ENCODE data around the gene PTPN18.
A peak's percentile ranks its signal among the peaks of the same experiment; 100 is the strongest.

The PTPN18 gene

GRCh38 chr2:130341562-130342019 lies 14.3 kb upstream of the PTPN18 start:
- no peaks in the 10 kb centered on the region for H3K27me3 ChIP-seq (ENCODE audit: insufficient read depth, low read length)
- H3K27ac ChIP-seq (ENCODE audit: low read depth, low read length): no peak overlapping the region
- H2AFZ ChIP-seq (ENCODE audit: low read length, unreplicated experiment): peak overlapping the region; percentile 78
- peaks cover 13% of the 10 kb centered on the region; the same call in 1 of the 2 replicates for H3K36me3 ChIP-seq (ENCODE audit: insufficient read depth, low read length)
- peaks cover 21% of the 10 kb centered on the region for H3K4me1 ChIP-seq (ENCODE audit: control insufficient read depth, insufficient read depth, low read length, unreplicated experiment)
- H3K4me3 ChIP-seq (ENCODE audit: low read depth, low read length): peak overlapping the region; percentile 79
- H3K79me2 ChIP-seq (ENCODE audit: control insufficient read depth, insufficient read depth, low read length, unreplicated experiment): peaks cover 18% of the 10 kb centered on the region

GRCh38 chr2:130342020-130342532 lies 13.8 kb upstream of the PTPN18 start:
- H3K27ac ChIP-seq (ENCODE audit: low read depth, low read length): peak overlapping the region; percentile 67
- H3K79me2 ChIP-seq (ENCODE audit: control insufficient read depth, insufficient read depth, low read length, unreplicated experiment): peaks cover 18% of the 10 kb centered on the region
- peaks cover 17% of the 10 kb centered on the region; the same call in 1 of the 2 replicates for H3K36me3 ChIP-seq (ENCODE audit: insufficient read depth, low read length)
- H3K27me3 ChIP-seq (ENCODE audit: insufficient read depth, low read length): no peaks in the 10 kb centered on the region
- peak overlapping the region; percentile 78 for H2AFZ ChIP-seq (ENCODE audit: low read length, unreplicated experiment)
- peaks cover 21% of the 10 kb centered on the region for H3K4me1 ChIP-seq (ENCODE audit: control insufficient read depth, insufficient read depth, low read length, unreplicated experiment)
- H3K4me3 ChIP-seq (ENCODE audit: low read depth, low read length): peak overlapping the region; percentile 79

GRCh38 chr2:130342533-130343275 lies 13.2 kb upstream of the PTPN18 start, which contains the start of gene IMP4:
Gene IMP4 (plus strand): TSS chr2:130342897. CDS start chr2:130342933, 36 bp downstream.
- peak within 1 kb of the TSS; percentile 79 for H3K4me3 ChIP-seq (ENCODE audit: low read depth, low read length)
- peak within 1 kb of the TSS; percentile 78 for H2AFZ ChIP-seq (ENCODE audit: low read length, unreplicated experiment)
- H3K27me3 ChIP-seq (ENCODE audit: insufficient read depth, low read length): no peaks in the 10 kb centered on the region
- peaks cover 18% of the 10 kb centered on the region for H3K79me2 ChIP-seq (ENCODE audit: control insufficient read depth, insufficient read depth, low read length, unreplicated experiment)
- H3K4me1 ChIP-seq (ENCODE audit: control insufficient read depth, insufficient read depth, low read length, unreplicated experiment): peaks cover 16% of the 10 kb centered on the region
- peaks cover 23% of the 10 kb centered on the region for H3K36me3 ChIP-seq (ENCODE audit: insufficient read depth, low read length)
- H3K27ac ChIP-seq (ENCODE audit: low read depth, low read length): peak within 1 kb of the TSS; percentile 67

GRCh38 chr2:130344578-130344977 lies 11.3 kb upstream of the PTPN18 start:
- Histone ChIP-seq H3K4me3 (ENCODE audit: low read depth, low read length) (no peak overlapping the region), H3K79me2 (ENCODE audit: control insufficient read depth, insufficient read depth, low read length, unreplicated experiment) (peaks cover 18% of the 10 kb centered on the region), H3K27ac (ENCODE audit: low read depth, low read length) (no peak overlapping the region), H3K4me1 (ENCODE audit: control insufficient read depth, insufficient read depth, low read length, unreplicated experiment) (peaks cover 8% of the 10 kb centered on the region), H3K27me3 (ENCODE audit: insufficient read depth, low read length) (no peaks in the 10 kb centered on the region), H3K36me3 (ENCODE audit: insufficient read depth, low read length) (peaks cover 21% of the 10 kb centered on the region), H2AFZ (ENCODE audit: low read length, unreplicated experiment) (no peak overlapping the region)

- no peak overlapping the region for H3K27ac ChIP-seq (ENCODE audit: low read depth, low read length)
- peaks cover 18% of the 10 kb centered on the region for H3K79me2 ChIP-seq (ENCODE audit: control insufficient read depth, insufficient read depth, low read length, unreplicated experiment)
- H2AFZ ChIP-seq (ENCODE audit: low read length, unreplicated experiment): no peak overlapping the region
- no peaks in the 10 kb centered on the region for H3K27me3 ChIP-seq (ENCODE audit: insufficient read depth, low read length)
- no peak overlapping the region for H3K4me3 ChIP-seq (ENCODE audit: low read depth, low read length)
- H3K36me3 ChIP-seq (ENCODE audit: insufficient read depth, low read length): peaks cover 21% of the 10 kb centered on the region
- peaks cover 8% of the 10 kb centered on the region for H3K4me1 ChIP-seq (ENCODE audit: control insufficient read depth, insufficient read depth, low read length, unreplicated experiment)
Observed at GRCh38 chr2:130345091-130345490, 10.8 kb upstream of the PTPN18 start.

GRCh38 chr2:130345611-130346010 lies 10.2 kb upstream of the PTPN18 start:
- peaks cover 18% of the 10 kb centered on the region for H3K79me2 ChIP-seq (ENCODE audit: control insufficient read depth, insufficient read depth, low read length, unreplicated experiment)
- H3K27ac ChIP-seq (ENCODE audit: low read depth, low read length): no peak overlapping the region

GRCh38 chr2:130346041-130346740 lies 9.7 kb upstream of the PTPN18 start:
- peaks cover 7% of the 10 kb centered on the region for H3K4me1 ChIP-seq (ENCODE audit: control insufficient read depth, insufficient read depth, low read length, unreplicated experiment)
- no peak overlapping the region for H3K27ac ChIP-seq (ENCODE audit: low read depth, low read length)
- H3K36me3 ChIP-seq (ENCODE audit: insufficient read depth, low read length): peaks cover 21% of the 10 kb centered on the region
- peaks cover 18% of the 10 kb centered on the region for H3K79me2 ChIP-seq (ENCODE audit: control insufficient read depth, insufficient read depth, low read length, unreplicated experiment)
- H3K4me3 ChIP-seq (ENCODE audit: low read depth, low read length): no peak overlapping the region
- no peak overlapping the region for H2AFZ ChIP-seq (ENCODE audit: low read length, unreplicated experiment)
- no peaks in the 10 kb centered on the region for H3K27me3 ChIP-seq (ENCODE audit: insufficient read depth, low read length)

More at GRCh38 chr2:130345611-130346010, 10.2 kb upstream of the PTPN18 start:
- H3K27me3 ChIP-seq (ENCODE audit: insufficient read depth, low read length): no peaks in the 10 kb centered on the region
- H3K4me1 ChIP-seq (ENCODE audit: control insufficient read depth, insufficient read depth, low read length, unreplicated experiment): peaks cover 8% of the 10 kb centered on the region
- H3K36me3 ChIP-seq (ENCODE audit: insufficient read depth, low read length): peaks cover 21% of the 10 kb centered on the region
- H3K4me3 ChIP-seq (ENCODE audit: low read depth, low read length): no peak overlapping the region
- H2AFZ ChIP-seq (ENCODE audit: low read length, unreplicated experiment): no peak overlapping the region

- H3K4me1 ChIP-seq (ENCODE audit: control insufficient read depth, insufficient read depth, low read length, unreplicated experiment): peaks cover 4% of the 10 kb centered on the region
- no peak overlapping the region for H3K4me3 ChIP-seq (ENCODE audit: low read depth, low read length)
- no peak overlapping the region for H2AFZ ChIP-seq (ENCODE audit: low read length, unreplicated experiment)
- no peaks in the 10 kb centered on the region for H3K27me3 ChIP-seq (ENCODE audit: insufficient read depth, low read length)
- H3K27ac ChIP-seq (ENCODE audit: low read depth, low read length): no peak overlapping the region
- H3K79me2 ChIP-seq (ENCODE audit: control insufficient read depth, insufficient read depth, low read length, unreplicated experiment): peaks cover 18% of the 10 kb centered on the region
- peaks cover 21% of the 10 kb centered on the region for H3K36me3 ChIP-seq (ENCODE audit: insufficient read depth, low read length)
Observed at GRCh38 chr2:130346741-130347066, 9.2 kb upstream of the PTPN18 start.

GRCh38 chr2:130347220-130347925 lies 8.5 kb upstream of the PTPN18 start:
- no peak overlapping the region for H3K4me3 ChIP-seq (ENCODE audit: low read depth, low read length)
- no peaks in the 10 kb centered on the region for H3K27me3 ChIP-seq (ENCODE audit: insufficient read depth, low read length)

GRCh38 chr2:130349174-130349573 lies 6.7 kb upstream of the PTPN18 start:
- Histone ChIP-seq H3K4me3 (ENCODE audit: low read depth, low read length) (no peak overlapping the region), H3K27ac (ENCODE audit: low read depth, low read length) (no peak overlapping the region), H3K27me3 (ENCODE audit: insufficient read depth, low read length) (no peaks in the 10 kb centered on the region), H2AFZ (ENCODE audit: low read length, unreplicated experiment) (no peak overlapping the region), H3K4me1 (ENCODE audit: control insufficient read depth, insufficient read depth, low read length, unreplicated experiment) (peaks cover 8% of the 10 kb centered on the region), H3K36me3 (ENCODE audit: insufficient read depth, low read length) (peaks cover 21% of the 10 kb centered on the region), H3K79me2 (ENCODE audit: control insufficient read depth, insufficient read depth, low read length, unreplicated experiment) (peaks cover 6% of the 10 kb centered on the region)

More at GRCh38 chr2:130347220-130347925, 8.5 kb upstream of the PTPN18 start:
- peaks cover 9% of the 10 kb centered on the region for H3K4me1 ChIP-seq (ENCODE audit: control insufficient read depth, insufficient read depth, low read length, unreplicated experiment)
- no peak overlapping the region for H3K27ac ChIP-seq (ENCODE audit: low read depth, low read length)
- H3K79me2 ChIP-seq (ENCODE audit: control insufficient read depth, insufficient read depth, low read length, unreplicated experiment): peaks cover 18% of the 10 kb centered on the region
- peaks cover 21% of the 10 kb centered on the region for H3K36me3 ChIP-seq (ENCODE audit: insufficient read depth, low read length)
- H2AFZ ChIP-seq (ENCODE audit: low read length, unreplicated experiment): no peak overlapping the region

Data from ACC112 (cell line).